GM12891 (cell line): ENCODE measurements around the gene PCDHGB2.

Experiments used
- DNase-seq: peaks from one replicate; pipeline ENCODE4 v3.0.0; 2011; ENCODE audit warnings: low spot score; ENCODE audit not compliant: insufficient read length
- FAIRE-seq: peaks from 2 replicates; lab custom pipeline; 2011; peaks lifted over from hg19 to GRCh38; lab: Jason Lieb, UNC
- PAX5 ChIP-seq: IDR thresholded peaks from 2 replicates; pipeline ENCODE4 v1.6.1; 2011; ENCODE audit warnings: low read length, moderate library complexity, mild to moderate bottlenecking; ENCODE audit not compliant: insufficient read depth, severe bottlenecking
- POLR2A ChIP-seq: IDR thresholded peaks from 2 replicates; pipeline ENCODE4 v1.6.1; 2011; ENCODE audit warnings: low read depth, low read length, control low read depth
- POLR2AphosphoS5 ChIP-seq: IDR thresholded peaks from 2 replicates; pipeline ENCODE4 v1.6.1; 2011; ENCODE audit warnings: low read depth, low read length, control low read depth
- POU2F2 ChIP-seq: IDR thresholded peaks from 2 replicates; pipeline ENCODE4 v1.6.1; 2011; ENCODE audit warnings: low read depth, mild to moderate bottlenecking, control low read depth, low read length, moderate library complexity
- SPI1 ChIP-seq: IDR thresholded peaks from 2 replicates; pipeline ENCODE4 v1.6.1; 2011; ENCODE audit warnings: low read depth, low read length, control low read depth
- TAF1 ChIP-seq: IDR thresholded peaks from 2 replicates; pipeline ENCODE4 v1.6.1; 2011; ENCODE audit warnings: low read depth, low read length, control low read depth

The PCDHGB2 gene

DNA sequence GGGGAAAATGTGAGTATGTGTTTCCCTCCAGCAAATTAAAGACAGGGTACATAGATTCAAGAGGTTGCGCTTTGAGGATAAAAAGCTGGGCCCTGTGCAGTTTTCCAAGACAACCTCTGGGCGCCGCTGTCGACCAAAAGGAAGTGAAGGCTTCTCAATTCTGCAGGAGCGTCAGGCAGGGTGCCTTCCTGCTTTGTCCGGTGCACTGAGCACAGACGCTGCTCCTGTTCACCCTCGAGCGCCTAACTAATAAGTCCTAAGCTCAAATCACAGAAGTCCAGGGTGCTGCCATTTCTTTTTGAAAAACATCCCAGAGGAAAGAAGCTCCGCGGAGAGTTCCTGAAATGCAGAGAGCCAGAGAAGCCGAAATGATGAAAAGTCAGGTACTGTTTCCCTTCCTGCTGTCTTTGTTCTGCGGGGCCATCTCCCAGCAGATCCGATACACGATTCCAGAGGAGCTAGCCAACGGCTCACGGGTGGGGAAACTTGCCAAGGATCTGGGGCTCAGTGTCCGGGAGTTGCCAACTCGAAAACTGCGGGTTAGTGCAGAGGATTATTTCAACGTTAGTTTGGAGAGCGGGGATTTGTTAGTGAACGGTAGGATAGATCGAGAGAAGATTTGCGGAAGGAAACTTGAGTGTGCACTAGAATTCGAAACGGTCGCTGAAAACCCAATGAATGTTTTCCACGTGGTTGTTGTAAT, 9.7 kb upstream of the PCDHGB2 start, which contains the start of gene PCDHGB1:
PCDHGB1 (plus strand) TSS at position 183 of the 703 bp plus-strand sequence; CDS start at position 345, 162 bp downstream.
- peak; percentile 45 for FAIRE-seq
- peak; percentile 58 for DNase-seq
- TF ChIP-seq TAF1 (no peak), POU2F2 (no peak), SPI1 (no peak), POLR2A (no peak), POLR2AphosphoS5 (no peak), PAX5 (no peak)

DNA sequence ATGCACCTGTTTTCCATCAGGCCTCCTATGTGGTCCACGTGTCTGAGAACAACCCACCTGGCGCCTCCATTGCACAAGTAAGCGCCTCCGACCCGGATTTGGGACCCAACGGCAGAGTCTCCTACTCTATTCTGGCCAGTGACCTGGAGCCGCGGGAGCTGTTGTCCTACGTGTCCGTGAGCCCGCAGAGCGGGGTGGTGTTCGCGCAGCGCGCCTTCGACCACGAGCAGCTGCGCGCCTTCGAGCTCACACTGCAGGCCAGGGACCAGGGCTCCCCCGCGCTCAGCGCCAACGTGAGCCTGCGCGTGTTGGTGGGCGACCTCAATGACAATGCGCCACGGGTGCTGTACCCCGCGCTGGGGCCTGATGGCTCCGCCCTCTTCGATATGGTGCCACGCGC, 8.2 kb upstream of the PCDHGB2 start:
- no peak for FAIRE-seq
- no peak for DNase-seq
- no peak for TF ChIP-seq TAF1
- no peak for TF ChIP-seq SPI1
- no peak for TF ChIP-seq POU2F2
- no peak for TF ChIP-seq POLR2AphosphoS5
- no peak for TF ChIP-seq PAX5
- no peak for TF ChIP-seq POLR2A

- no peak for DNase-seq
- TF ChIP-seq PAX5 = no peak
- no peak for TF ChIP-seq POU2F2
- TF ChIP-seq POLR2A = no peak
- TF ChIP-seq POLR2AphosphoS5 = no peak
- no peak for TF ChIP-seq TAF1
- TF ChIP-seq SPI1 = no peak
- no peak for FAIRE-seq
Observed at GRCh38 chr5:141354900-141355469, 4.8 kb upstream of the PCDHGB2 start, which contains the start of gene PCDHGA4. Gene PCDHGA4, plus strand, starts transcription at chr5:141355021. Its CDS starts 87 bp downstream, at chr5:141355108.

DNA sequence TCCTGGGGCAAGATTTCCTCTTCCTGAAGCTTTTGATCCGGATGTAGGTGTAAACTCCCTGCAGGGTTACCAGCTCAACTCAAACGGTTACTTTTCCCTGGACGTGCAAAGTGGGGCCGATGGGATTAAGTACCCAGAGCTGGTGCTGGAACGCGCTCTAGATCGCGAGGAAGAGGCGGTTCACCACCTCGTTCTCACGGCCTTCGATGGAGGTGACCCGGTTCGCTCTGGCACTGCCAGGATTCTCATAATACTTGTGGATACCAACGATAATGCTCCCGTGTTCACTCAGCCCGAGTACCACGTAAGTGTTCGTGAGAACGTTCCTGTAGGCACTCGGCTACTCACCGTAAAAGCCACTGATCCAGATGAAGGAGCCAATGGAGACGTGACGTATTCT, 4.2 kb upstream of the PCDHGB2 start:
- DNase-seq (no peak), FAIRE-seq (no peak)
- TF ChIP-seq POU2F2 (no peak), SPI1 (no peak), PAX5 (no peak)

GRCh38 chr5:141356133-141356532, 3.7 kb upstream of the PCDHGB2 start:
- no peak for TF ChIP-seq POLR2AphosphoS5
- no peak for TF ChIP-seq POLR2A
- TF ChIP-seq TAF1 = no peak
- no peak for TF ChIP-seq POU2F2
- no peak for TF ChIP-seq SPI1
- TF ChIP-seq PAX5 = no peak
- DNase-seq (no peak), FAIRE-seq (no peak)

GRCh38 chr5:141356950-141357349, 2.8 kb upstream of the PCDHGB2 start:
- FAIRE-seq = no peak
- DNase-seq = no peak
- TF ChIP-seq PAX5 (no peak), POU2F2 (no peak), SPI1 (no peak), POLR2AphosphoS5 (no peak), POLR2A (no peak), TAF1 (no peak)

DNA sequence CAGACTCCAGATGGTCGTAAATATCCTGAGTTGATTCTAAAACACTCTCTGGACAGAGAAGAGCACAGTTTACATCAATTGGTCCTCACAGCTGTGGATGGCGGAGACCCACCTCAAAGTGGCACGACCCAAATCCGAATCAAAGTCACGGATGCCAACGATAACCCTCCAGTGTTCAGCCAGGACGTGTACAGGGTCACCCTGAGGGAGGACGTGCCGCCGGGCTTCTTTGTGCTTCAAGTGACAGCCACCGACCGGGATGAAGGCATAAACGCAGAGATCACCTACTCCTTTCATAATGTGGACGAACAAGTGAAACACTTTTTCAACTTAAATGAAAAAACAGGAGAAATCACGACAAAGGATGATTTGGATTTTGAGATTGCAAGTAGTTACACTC, 891 bp downstream of the PCDHGB2 start:
- no peak for TF ChIP-seq POU2F2
- no peak for TF ChIP-seq POLR2AphosphoS5
- no peak for TF ChIP-seq PAX5
- no peak for TF ChIP-seq SPI1
- TF ChIP-seq POLR2A = no peak
- TF ChIP-seq TAF1 = no peak
- DNase-seq (no peak), FAIRE-seq (no peak)

DNA sequence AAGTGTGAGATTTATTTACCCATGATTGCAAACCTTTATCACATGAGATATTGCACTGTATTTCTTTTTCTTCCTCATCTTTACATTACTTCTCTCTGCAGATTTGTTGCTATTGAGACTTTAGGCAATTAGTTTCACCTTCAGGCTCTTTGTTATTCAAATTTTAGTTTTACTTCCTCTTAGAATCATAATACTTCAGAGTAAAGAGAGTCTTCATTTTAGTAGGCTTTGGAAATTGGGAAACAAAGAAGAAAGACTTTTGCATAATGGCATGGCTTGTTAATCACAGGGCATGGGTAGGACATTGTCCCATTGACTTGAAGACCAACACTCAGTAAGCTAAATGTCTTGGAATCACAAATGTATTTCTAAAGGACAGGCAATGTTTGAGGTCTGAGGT, 2.9 kb downstream of the PCDHGB2 start:
- FAIRE-seq (no peak), DNase-seq (no peak)
- no peak for TF ChIP-seq PAX5
- TF ChIP-seq SPI1 = no peak
- no peak for TF ChIP-seq POLR2A
- TF ChIP-seq POU2F2 = no peak
- TF ChIP-seq POLR2AphosphoS5 = no peak
- no peak for TF ChIP-seq TAF1

- no peak for DNase-seq
- FAIRE-seq = no peak
- TF ChIP-seq POU2F2 (no peak), TAF1 (no peak), POLR2A (no peak), SPI1 (no peak)
Observed at GRCh38 chr5:141363952-141364660, 4.3 kb downstream of the PCDHGB2 start, which contains the start of gene PCDHGA5. Gene PCDHGA5, plus strand, starts transcription at chr5:141364162. Its CDS starts 169 bp downstream, at chr5:141364331.
